Cardiac septum (tissue), 1 donor: Measurements from ENCODE around the gene ZBTB7C. TPM values are rescaled to one million over a fixed set of nuclear protein-coding genes. Genes with fewer than 3 reads are reported as not detected.

Experiments
- DNase-seq: peaks from one replicate; pipeline ENCODE4 v3.0.0-alpha.2; 2020; ENCODE audit warnings: low spot score
- intact Hi-C: fragments of 100-400 bp; cut with DNase I; formaldehyde crosslinking; loops from one replicate; pipeline ENCODE4 v1.14.0; 2022
- total RNA-seq: library from RNA; stranded (reverse); fragmentation: NEBNext Ultra II Directional; extraction: Animal tissue kit (Norgen Biotek cat#: 25700); gene quantifications from one replicate; pipeline ENCODE4 v1.2.1, GENCODE V29; 2021
- donor health status: DM: no; HTN: no; CAD: no.

Gene ZBTB7C
- total RNA-seq, 1 donor from 2014 or later = 8.0 TPM

DNA sequence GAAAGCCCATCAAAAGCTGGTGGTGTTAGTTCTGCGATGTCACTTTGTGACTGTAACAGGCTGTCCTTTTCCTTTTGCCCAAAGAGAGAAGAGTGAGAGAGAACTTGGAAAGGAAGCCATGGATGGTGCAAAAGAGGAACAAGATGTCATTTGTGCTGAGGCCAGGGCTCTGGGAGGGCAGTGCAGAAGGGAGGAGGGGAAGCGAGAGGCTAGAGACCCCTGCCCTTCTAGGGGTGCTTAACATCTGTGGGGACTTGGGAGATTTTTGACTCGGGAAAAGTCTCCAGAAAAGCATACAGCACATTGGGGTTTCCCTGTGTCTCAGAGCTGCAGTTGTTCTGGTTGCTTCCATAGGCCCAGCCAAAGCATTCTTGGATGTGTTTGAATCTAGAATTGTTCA lies 49.6 kb downstream of the ZBTB7C start:
- DNase-seq = no peak
- intact Hi-C loops = no loop called here

GRCh38 chr18:48358868-48359267 lies 50.3 kb downstream of the ZBTB7C start:
- intact Hi-C loops = no loop called here
- no peak for DNase-seq

DNA sequence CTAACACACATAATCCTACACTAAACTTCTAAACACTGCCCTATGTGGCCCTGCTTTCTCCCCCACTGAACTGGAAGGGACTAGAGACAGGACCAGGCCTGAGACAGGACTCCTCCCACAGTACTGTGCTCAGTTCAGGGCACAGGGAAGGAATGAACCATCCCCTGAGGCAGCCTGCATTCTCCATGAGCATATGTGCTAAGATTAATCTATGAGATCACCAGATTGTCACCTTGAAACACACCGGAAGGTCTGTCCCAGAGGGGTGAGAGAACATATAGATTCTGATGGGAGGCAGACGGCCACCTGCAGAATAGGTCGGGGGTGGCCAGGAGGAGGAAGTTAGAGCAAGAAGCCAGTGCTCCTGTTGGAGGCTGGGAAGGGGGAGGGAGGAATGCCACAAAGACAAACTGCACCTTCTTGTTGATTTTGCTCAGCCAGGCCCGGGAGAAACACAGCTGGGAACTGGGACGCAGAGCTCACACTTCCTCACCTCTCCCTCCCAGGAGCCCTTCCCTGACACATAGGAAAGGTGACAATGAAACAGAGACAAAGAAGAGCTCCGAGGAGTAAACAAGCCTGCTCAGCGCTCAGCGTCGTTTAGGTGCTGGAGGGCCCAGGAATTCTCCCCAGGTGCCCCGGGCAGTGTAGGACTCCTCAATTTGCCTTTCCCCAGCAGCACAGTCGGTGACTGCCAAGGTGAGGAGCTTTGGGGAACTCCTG lies 52.1 kb downstream of the ZBTB7C start:
- peak; percentile 51 for DNase-seq
- intact Hi-C loops = no loop called here

DNA sequence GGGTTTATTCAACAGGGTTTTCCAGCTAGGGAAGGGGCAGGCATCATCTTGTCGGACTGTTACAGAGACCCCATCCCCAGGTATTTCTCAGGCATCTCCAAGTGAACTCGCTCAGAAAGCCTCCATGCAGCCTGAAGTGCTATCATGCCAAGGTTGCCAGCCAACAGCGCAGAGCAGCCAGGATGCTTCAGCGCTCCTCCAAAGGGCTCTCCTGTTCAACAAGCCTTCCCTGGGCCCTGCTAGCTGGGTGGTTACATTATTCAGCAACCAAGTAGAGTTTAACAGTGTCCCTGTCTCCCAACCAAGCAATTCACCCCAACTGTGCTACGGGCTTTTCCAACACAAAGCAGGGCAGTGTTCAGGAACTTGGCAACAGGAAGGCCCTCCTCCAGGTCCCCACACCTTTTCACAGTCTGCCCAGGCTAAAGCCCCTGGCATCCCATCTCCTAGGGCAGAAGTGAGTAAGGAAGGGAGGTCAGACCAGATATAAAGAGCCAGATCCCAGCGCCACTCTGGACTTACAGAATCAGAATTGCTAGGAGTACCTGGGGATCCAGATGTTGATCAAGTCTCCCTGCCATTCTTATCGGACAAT lies 52.9 kb downstream of the ZBTB7C start:
- intact Hi-C loops = no loop called here
- peak; percentile 29 for DNase-seq

DNA sequence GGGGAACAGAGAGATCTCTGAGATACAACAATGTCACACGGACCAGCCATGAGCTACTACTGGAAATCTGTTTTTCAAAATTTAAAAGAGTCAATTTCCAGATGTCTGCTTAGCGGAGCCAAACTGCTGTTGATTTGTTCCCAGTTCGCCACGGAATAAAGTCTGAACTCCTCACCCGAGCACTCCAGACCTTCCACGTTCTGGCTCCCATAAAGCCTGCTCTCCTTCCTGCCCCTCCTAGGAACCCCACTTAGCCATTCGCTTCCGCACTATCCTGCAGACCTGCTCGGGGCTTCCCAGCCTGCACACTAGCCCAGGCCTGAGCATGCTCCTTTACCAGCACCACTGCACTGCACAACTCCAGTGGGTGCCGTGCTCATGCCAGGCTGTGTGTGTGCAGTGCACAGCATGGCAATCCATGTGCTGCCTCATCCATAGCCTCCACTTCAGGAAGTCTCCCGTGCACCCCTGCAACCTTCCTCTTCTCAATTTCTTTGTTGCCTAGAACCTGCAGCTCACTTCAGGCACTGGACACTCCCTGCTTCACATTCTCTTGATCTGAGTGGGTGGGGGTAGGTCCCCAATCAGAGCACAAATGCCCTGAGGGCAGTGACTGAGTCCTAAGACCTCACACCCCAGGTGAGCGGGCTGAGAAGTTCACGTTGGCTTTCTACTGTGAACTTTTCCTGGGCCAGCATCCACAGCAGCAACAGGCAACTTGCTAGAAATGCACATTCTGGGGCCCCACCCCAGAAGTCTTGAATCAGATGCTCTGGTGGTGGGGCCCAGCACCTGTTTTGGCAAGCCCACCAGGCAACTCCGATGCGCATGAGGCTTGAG lies 53.7 kb downstream of the ZBTB7C start:
- peak; percentile 59 for DNase-seq
- intact Hi-C loops = no loop called here

DNA sequence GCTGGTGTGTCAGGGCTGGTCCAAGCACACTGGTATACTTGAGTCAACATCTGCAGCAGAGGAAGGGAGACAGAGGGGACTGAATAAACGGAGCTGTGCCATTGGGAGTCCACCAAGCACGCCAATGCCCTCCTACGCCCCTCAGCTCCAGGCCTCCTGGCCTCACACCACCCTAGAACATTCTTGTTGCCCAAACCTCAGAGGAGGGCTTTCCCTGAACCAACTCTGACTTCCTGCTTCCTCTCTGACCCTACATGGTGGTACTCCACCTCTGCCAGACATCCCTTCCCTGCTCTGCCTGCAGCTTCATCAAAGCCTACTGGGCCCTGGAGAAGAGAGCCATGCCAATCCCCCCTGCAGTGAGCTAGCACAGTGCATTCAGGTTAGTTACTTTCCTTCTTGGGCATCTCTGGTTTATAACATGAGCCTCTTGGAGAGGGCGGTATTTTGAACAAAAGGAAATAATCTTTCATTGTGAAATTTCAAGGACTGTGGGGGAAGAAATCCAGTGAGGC lies 54.4 kb downstream of the ZBTB7C start:
- DNase-seq = peak; percentile 31
- intact Hi-C loops = no loop called here

DNA sequence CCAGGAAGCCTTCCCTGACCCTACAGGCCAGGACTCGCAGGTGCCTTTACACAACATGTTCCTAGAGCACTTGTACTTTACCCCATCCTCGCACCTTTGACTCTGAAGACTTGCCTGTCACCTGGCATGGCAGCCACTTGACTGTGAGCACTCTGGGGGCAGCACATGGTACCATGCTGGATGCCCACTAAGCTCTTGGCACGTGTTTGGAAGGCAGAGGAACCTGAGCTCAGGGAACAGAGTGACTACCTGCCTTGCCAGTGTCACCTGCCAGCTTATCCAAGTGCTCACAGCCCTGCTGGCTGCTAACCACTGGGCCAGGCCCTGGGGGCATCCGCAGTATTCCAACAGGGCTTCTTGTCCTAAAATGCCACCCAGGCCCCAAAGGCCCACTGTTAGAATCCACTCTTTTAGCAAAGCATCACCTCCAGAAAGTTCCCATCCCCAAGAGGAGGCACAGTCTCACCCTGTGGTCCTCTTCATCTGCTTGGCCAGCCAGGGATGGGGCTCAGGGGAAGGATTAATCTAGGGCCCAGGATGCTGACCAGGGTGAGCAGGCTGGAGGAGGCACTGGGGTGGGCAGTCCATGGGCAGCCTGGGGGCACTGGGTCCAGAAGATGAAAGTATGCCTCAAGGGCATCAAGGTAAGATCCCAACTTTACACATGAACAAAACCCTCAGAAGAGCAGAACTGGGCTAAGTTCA lies 57.0 kb downstream of the ZBTB7C start:
- DNase-seq = peak; percentile 63
- intact Hi-C loops = no loop called here

- DNase-seq = peak; percentile 55
- intact Hi-C loops = no loop called here
These were observed 57.8 kb downstream of the ZBTB7C start for GRCh38 chr18:48351216-48352050.

GRCh38 chr18:48348739-48349138 lies 60.4 kb downstream of the ZBTB7C start:
- intact Hi-C loops = no loop called here
- peak; percentile 64 for DNase-seq

- DNase-seq = peak; percentile 4
- intact Hi-C loops = no loop called here
These were observed 61.3 kb downstream of the ZBTB7C start for GRCh38 chr18:48347756-48348326.

GRCh38 chr18:48345596-48345995 lies 63.6 kb downstream of the ZBTB7C start:
- DNase-seq = peak; percentile 74
- intact Hi-C loops = no loop called here

GRCh38 chr18:48342581-48342980 lies 66.6 kb downstream of the ZBTB7C start:
- no peak for DNase-seq
- intact Hi-C loops = loop anchor here (5.0 kb wide), 3 partner anchors 45 to 305 kb away; no protein-coding TSS in a partner anchor

- intact Hi-C loops = loop anchor here (5.0 kb wide), 3 partner anchors 45 to 305 kb away; no protein-coding TSS in a partner anchor
- no peak for DNase-seq
These were observed 67.1 kb downstream of the ZBTB7C start for GRCh38 chr18:48342125-48342524.

GRCh38 chr18:48340560-48340959 lies 68.6 kb downstream of the ZBTB7C start:
- no peak for DNase-seq
- intact Hi-C loops = loop anchor here (5.0 kb wide), 3 partner anchors 47 to 303 kb away; no protein-coding TSS in a partner anchor

DNA sequence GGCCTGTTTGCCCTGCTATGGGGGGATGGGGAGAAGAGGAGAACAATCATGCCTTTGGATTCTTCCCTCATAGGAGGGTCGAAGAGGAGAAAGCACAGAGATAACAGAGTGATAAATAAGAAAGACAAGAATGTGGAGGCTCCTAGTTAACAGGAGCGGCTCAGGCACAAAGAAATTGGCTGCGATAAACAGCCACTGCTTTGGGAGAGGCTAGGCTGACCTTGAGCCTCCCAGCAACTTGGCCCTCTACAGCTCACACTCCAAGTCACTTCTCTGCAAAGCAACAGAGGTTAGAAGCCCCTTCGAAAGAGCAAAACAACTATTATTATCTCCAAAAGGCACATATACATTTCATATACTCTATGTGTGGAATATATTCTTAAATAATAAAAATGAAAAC lies 69.5 kb downstream of the ZBTB7C start:
- no peak for DNase-seq
- intact Hi-C loops = loop anchor here (5.0 kb wide), 3 partner anchors 48 to 302 kb away; no protein-coding TSS in a partner anchor

DNA sequence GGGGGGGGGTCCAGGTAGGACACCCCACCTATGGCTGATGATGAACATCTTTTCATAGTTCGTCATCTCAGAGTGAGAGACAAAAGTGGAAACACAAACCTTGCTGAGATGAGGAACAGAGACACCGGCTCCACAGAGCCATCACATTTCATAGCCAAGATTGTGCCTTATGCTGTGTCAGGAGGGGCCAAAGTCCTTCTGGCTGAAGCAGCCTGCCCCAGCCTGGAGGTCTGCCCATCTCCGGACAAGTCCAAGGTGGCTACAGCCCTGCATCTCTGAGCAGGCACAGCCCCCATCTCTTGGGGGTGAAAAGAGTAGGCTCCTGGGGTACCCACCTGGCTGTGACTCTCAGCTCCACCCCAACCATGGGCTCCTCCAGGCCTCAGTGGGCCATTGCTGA lies 70.3 kb downstream of the ZBTB7C start:
- no peak for DNase-seq
- intact Hi-C loops = no loop called here

DNA sequence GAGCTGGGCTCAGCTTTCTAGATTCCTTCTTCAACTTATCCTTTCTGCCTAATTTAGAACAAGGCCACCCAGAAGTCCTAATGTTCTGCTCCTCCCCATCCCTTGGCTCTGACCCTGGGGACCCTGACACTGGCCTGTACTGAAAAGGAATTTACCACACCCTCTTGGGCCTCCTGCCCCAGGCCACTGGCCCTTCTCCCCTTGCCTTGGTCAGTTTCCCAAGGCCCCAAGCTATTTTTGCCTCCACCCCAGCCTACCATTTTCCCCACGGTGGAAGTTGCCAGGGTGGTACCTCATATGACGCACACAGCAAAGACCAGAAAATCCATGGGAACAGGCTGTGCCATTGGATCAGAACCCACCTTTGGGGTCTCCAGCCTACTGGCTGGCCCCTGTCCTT lies 72.1 kb downstream of the ZBTB7C start:
- no peak for DNase-seq
- intact Hi-C loops = no loop called here

DNA sequence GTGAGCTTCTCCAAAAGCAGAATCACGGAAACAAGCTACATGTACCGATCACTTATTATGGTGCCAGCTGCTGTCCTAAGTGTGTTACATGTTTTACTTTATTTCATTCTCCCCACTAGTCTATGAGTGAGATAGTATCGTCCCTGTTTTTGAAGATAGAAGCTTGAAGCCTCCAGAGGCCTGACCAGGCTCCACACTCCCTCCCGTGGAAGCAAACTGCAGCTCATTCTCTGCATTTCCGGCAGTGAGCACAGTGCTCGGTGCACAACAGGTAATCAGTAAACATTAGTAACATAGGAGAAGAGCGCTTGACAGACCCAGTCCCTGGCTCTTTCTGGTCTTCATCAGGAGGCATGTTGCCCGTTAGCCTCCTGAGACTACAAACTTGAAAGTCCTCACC lies 72.9 kb downstream of the ZBTB7C start:
- intact Hi-C loops = no loop called here
- no peak for DNase-seq
